Progenitor cell of endocrine pancreas (in vitro differentiated cells): ENCODE results near the gene DNAJB8. TPM values are rescaled to one million over a fixed set of nuclear protein-coding genes. Genes with fewer than 3 reads are reported as not detected.
A peak's percentile ranks its signal among the peaks of the same experiment; 100 is the strongest.

Experiments
- DNase-seq: peaks from one replicate; pipeline ENCODE4 v3.0.0; 2021; ENCODE audit warnings: low spot score; ENCODE audit not compliant: unreplicated experiment
- H3K27ac Mint-ChIP-seq: 2 replicates; pipeline ENCODE4 v1.8.0; 2021; ENCODE audit warnings: mild to moderate bottlenecking, moderate library complexity, mixed read lengths
- H3K27me3 Mint-ChIP-seq: 2 replicates; pipeline ENCODE4 v1.8.0; 2021; ENCODE audit warnings: mixed read lengths
- H3K36me3 Mint-ChIP-seq: 2 replicates; pipeline ENCODE4 v1.8.0; 2022; ENCODE audit warnings: mixed read lengths; ENCODE audit not compliant: insufficient read depth
- H3K4me1 Mint-ChIP-seq: 2 replicates; pipeline ENCODE4 v1.8.0; 2021; ENCODE audit warnings: low read depth, mixed read lengths
- H3K4me3 Mint-ChIP-seq: 2 replicates; pipeline ENCODE4 v1.8.0; 2021; ENCODE audit warnings: low read depth, mild to moderate bottlenecking, moderate library complexity, mixed read lengths
- H3K9me3 Mint-ChIP-seq: 2 replicates; pipeline ENCODE4 v1.8.0; 2021; ENCODE audit warnings: low read depth, mixed read lengths
- CTCF ChIP-seq: fragments of 200-600 bp; sonication (generic); IDR thresholded peaks from one replicate; pipeline ENCODE4 v1.5.0; 2021; ENCODE audit warnings: antibody characterized with exemption, mild to moderate bottlenecking; ENCODE audit not compliant: unreplicated experiment
- total RNA-seq: library from RNA; stranded (reverse); gene quantifications from 2 replicates; pipeline ENCODE4 v1.2.1, GENCODE V29; 2021

The DNAJB8 gene
- total RNA-seq, 1 donor from 2014 or later: not detected

- Mint-ChIP-seq H3K4me1 (peaks cover 18% of the 10 kb centered on the region), H3K36me3 (peaks cover 1% of the 10 kb centered on the region), H3K27ac (no peak overlapping the region), H3K4me3 (no peak overlapping the region), H3K9me3 (peaks cover 5% of the 10 kb centered on the region), H3K27me3 (peaks cover 39% of the 10 kb centered on the region)
- DNase-seq: no peak
- TF ChIP-seq CTCF: no peak
Observed at GRCh38 chr3:128421966-128422365, 44.7 kb downstream of the DNAJB8 start.

GRCh38 chr3:128421439-128421836 is 45.3 kb downstream of the DNAJB8 start:
- Mint-ChIP-seq H3K27ac (peak overlapping the region; percentile 49), H3K4me3 (no peak overlapping the region), H3K4me1 (peaks cover 22% of the 10 kb centered on the region), H3K9me3 (peaks cover 5% of the 10 kb centered on the region), H3K36me3 (peaks cover 1% of the 10 kb centered on the region), H3K27me3 (peaks cover 44% of the 10 kb centered on the region)
- TF ChIP-seq CTCF: no peak
- DNase-seq: no peak

GRCh38 chr3:128420720-128421438 is 45.8 kb downstream of the DNAJB8 start:
- Mint-ChIP-seq H3K4me1 (peaks cover 24% of the 10 kb centered on the region), H3K27me3 (peaks cover 45% of the 10 kb centered on the region)

GRCh38 chr3:128420289-128420688 is 46.4 kb downstream of the DNAJB8 start:
- no peak overlapping the region for H3K4me3 Mint-ChIP-seq

More at GRCh38 chr3:128420720-128421438, 45.8 kb downstream of the DNAJB8 start:
- TF ChIP-seq CTCF: no peak
- Mint-ChIP-seq H3K36me3 (peaks cover 1% of the 10 kb centered on the region), H3K9me3 (peaks cover 5% of the 10 kb centered on the region), H3K4me3 (no peak overlapping the region), H3K27ac (peak overlapping the region; percentile 49)
- no peak for DNase-seq

GRCh38 chr3:128419311-128419710 is 47.4 kb downstream of the DNAJB8 start:
- Mint-ChIP-seq H3K4me3 (no peak overlapping the region), H3K36me3 (peaks cover 1% of the 10 kb centered on the region), H3K4me1 (peaks cover 25% of the 10 kb centered on the region), H3K27ac (no peak overlapping the region), H3K27me3 (peaks cover 41% of the 10 kb centered on the region), H3K9me3 (peaks cover 5% of the 10 kb centered on the region)
- no peak for TF ChIP-seq CTCF
- DNase-seq: no peak

More at GRCh38 chr3:128420289-128420688, 46.4 kb downstream of the DNAJB8 start:
- TF ChIP-seq CTCF: no peak
- no peak for DNase-seq
- Mint-ChIP-seq H3K4me1 (peaks cover 24% of the 10 kb centered on the region), H3K27ac (no peak overlapping the region), H3K27me3 (peaks cover 42% of the 10 kb centered on the region), H3K9me3 (peaks cover 5% of the 10 kb centered on the region), H3K36me3 (peaks cover 1% of the 10 kb centered on the region)
